ENCODE data around the gene TMEM139. TPM values are rescaled to one million over a fixed set of nuclear protein-coding genes. Genes with fewer than 3 reads are reported as not detected.
A peak's percentile ranks its signal among the peaks of the same experiment; 100 is the strongest.

The TMEM139 gene
- total RNA-seq, 1 donor from 2014 or later: 3.7 TPM

- Histone ChIP-seq H3K27me3 (ENCODE audit: control insufficient read depth, insufficient read depth, low read length) (no peaks in the 10 kb centered on the region), H3K36me3 (ENCODE audit: control insufficient read depth, insufficient read depth, low read length) (peaks cover 12% of the 10 kb centered on the region), H3K4me3 (ENCODE audit: low read depth, low read length) (no peak overlapping the region)
- FAIRE-seq (no peak), DNase-seq (ENCODE audit: low read depth) (no peak)
- TF ChIP-seq CTCF (IDR thresholded peaks at IDR 0.05; ENCODE audit: insufficient read depth, low read length, severe bottlenecking): no peak
Observed at GRCh38 chr7:143271240-143271639, 13.5 kb upstream of the TMEM139 start.

GRCh38 chr7:143272871-143273270 lies 11.9 kb upstream of the TMEM139 start:
- DNase-seq (ENCODE audit: low read depth): no peak

GRCh38 chr7:143279186-143280098 lies 5.3 kb upstream of the TMEM139 start:
- no peak for TF ChIP-seq CTCF (IDR thresholded peaks at IDR 0.05; ENCODE audit: insufficient read depth, low read length, severe bottlenecking)
- FAIRE-seq (no peak), DNase-seq (ENCODE audit: low read depth) (peak; percentile 56)
- no peak overlapping the region for H3K4me3 ChIP-seq (ENCODE audit: low read depth, low read length)
- H3K36me3 ChIP-seq (ENCODE audit: control insufficient read depth, insufficient read depth, low read length): no peaks in the 10 kb centered on the region
- no peaks in the 10 kb centered on the region for H3K27me3 ChIP-seq (ENCODE audit: control insufficient read depth, insufficient read depth, low read length)

More at GRCh38 chr7:143272871-143273270, 11.9 kb upstream of the TMEM139 start:
- H3K27me3 ChIP-seq (ENCODE audit: control insufficient read depth, insufficient read depth, low read length): no peaks in the 10 kb centered on the region
- peaks cover 7% of the 10 kb centered on the region for H3K36me3 ChIP-seq (ENCODE audit: control insufficient read depth, insufficient read depth, low read length)
- FAIRE-seq: no peak
- no peak for TF ChIP-seq CTCF (IDR thresholded peaks at IDR 0.05; ENCODE audit: insufficient read depth, low read length, severe bottlenecking)
- no peak overlapping the region for H3K4me3 ChIP-seq (ENCODE audit: low read depth, low read length)

- H3K4me3 ChIP-seq (ENCODE audit: low read depth, low read length): no peak overlapping the region
- TF ChIP-seq CTCF (IDR thresholded peaks at IDR 0.05; ENCODE audit: insufficient read depth, low read length, severe bottlenecking): no peak
- H3K36me3 ChIP-seq (ENCODE audit: control insufficient read depth, insufficient read depth, low read length): no peaks in the 10 kb centered on the region
- FAIRE-seq (no peak), DNase-seq (ENCODE audit: low read depth) (no peak)
- no peaks in the 10 kb centered on the region for H3K27me3 ChIP-seq (ENCODE audit: control insufficient read depth, insufficient read depth, low read length)
Observed at GRCh38 chr7:143280160-143280559, 4.6 kb upstream of the TMEM139 start.

- FAIRE-seq (no peak), DNase-seq (ENCODE audit: low read depth) (no peak)
- H3K27me3 ChIP-seq (ENCODE audit: control insufficient read depth, insufficient read depth, low read length): no peaks in the 10 kb centered on the region
- H3K36me3 ChIP-seq (ENCODE audit: control insufficient read depth, insufficient read depth, low read length): no peaks in the 10 kb centered on the region
- H3K4me3 ChIP-seq (ENCODE audit: low read depth, low read length): no peak overlapping the region
- no peak for TF ChIP-seq CTCF (IDR thresholded peaks at IDR 0.05; ENCODE audit: insufficient read depth, low read length, severe bottlenecking)
Observed at GRCh38 chr7:143280566-143280965, 4.2 kb upstream of the TMEM139 start.

All from bronchial epithelial cell (primary cell).